Peyer's patch (tissue), 4 donors: ENCODE measurements around the gene SPACDR.

ENCODE experiments used
- CTCF ChIP-seq, 6 experiments: fragments of 450-650 bp in 4 of 6; fragments of 200-600 bp in 2 of 6; sonication (generic) in 1 of 6; IDR thresholded peaks; one replicate each; pipeline ENCODE4 v1.5.1; 2017 to 2019; ENCODE audit warnings: antibody characterized with exemption in 6 of 6, mild to moderate bottlenecking in 3 of 6, moderate library complexity in 1 of 6
- POLR2A ChIP-seq, 2 donors: fragments of 450-650 bp; IDR thresholded peaks; one replicate each; pipeline ENCODE4 v1.5.1; 2017; ENCODE audit warnings: antibody characterized with exemption in 2 of 2, mild to moderate bottlenecking in 2 of 2, moderate library complexity in 2 of 2

GRCh38 chr7:100415448-100415847 is 48.6 kb downstream of the SPACDR start:
- TF ChIP-seq POLR2A (IDR thresholded peaks at IDR 0.05) (no peak), CTCF (IDR thresholded peaks at IDR 0.05) (no peak)
